Right atrium auricular region (tissue), 2 donors: ENCODE data around the gene ACLY. TPM values are rescaled to one million over a fixed set of nuclear protein-coding genes. Genes with fewer than 3 reads are reported as not detected.

ENCODE experiments used
- DNase-seq: peaks from one replicate; pipeline ENCODE4 v3.0.0-alpha.2; 2019; ENCODE audit warnings: low spot score
- H3K27ac ChIP-seq, 2 donors: fragments of 200-600 bp; sonication (generic); 1 replicate in 1 of 2; 2 replicates in 1 of 2; pipeline ENCODE4 v1.5.1; 2016 to 2019
- H3K27me3 ChIP-seq, 2 donors: fragments of 200-600 bp; sonication (generic); one replicate each; pipeline versions ENCODE4 v1.5.1 to v1.6.0; 2017 to 2019
- H3K36me3 ChIP-seq: fragments of 200-600 bp; sonication (generic); one replicate; pipeline ENCODE4 v1.5.1; 2016
- H3K4me1 ChIP-seq, 2 donors: fragments of 200-600 bp; sonication (generic); one replicate each; pipeline versions ENCODE4 v1.5.1 to v1.6.0; 2017 to 2019
- H3K4me3 ChIP-seq, 2 donors: fragments of 200-600 bp; sonication (generic); 1 replicate in 1 of 2; 2 replicates in 1 of 2; pipeline ENCODE4 v1.5.1; 2017 to 2019; ENCODE audit warnings: mild to moderate bottlenecking in 1 of 2, moderate library complexity in 1 of 2
- H3K9me3 ChIP-seq, 2 donors: fragments of 200-600 bp; sonication (generic); one replicate each; pipeline ENCODE4 v1.5.1; 2019
- CTCF ChIP-seq, 2 donors: fragments of 200-600 bp; sonication (generic); IDR thresholded peaks; one replicate each; pipeline ENCODE4 v1.5.1; 2019; ENCODE audit warnings: antibody characterized with exemption in 2 of 2
- total RNA-seq, 2 donors: library from RNA; depleted of rRNA; stranded (reverse); fragments of >200 nt; gene quantifications; one replicate each; pipeline ENCODE4 v1.1.0, GENCODE V29; 2016

ACLY gene
- total RNA-seq, 2 donors from 2014 or later: 31.7 to 42.2 TPM

DNA sequence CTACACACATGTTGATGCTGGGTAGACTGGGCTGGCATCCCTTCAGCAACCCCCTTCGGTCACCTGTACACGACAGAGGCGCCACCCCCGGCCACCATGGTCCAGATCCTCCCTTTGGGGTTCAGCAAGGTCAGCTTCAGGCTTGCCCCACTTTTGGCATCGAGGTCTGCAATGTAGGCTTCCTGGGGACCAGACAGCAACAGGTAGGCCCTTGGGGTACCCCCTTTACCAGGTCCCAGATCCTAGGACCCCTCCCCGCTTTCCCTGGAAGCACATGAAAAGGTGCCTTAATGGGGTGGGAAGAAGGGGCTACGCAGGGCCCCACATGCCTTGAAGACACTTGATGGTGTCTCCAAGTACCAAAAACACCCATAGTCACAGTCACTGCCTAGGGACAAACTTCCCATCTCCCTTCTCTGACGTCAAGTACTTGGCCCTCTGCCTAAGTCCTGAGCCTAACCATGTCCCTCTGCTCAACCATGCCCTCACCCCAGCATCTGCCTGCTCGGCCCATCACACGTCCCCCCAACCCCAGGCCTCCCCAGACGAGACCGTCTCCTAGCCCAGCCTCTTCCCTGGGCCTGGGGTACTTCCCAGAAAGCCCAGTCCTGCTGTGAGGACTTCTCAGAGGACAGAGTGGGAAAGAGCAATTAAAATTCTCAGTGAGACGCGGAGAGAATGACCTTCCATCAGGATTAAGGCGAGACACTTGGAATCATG, 12.1 kb downstream of the ACLY start:
- H3K4me3 ChIP-seq: no peak overlapping the region
- no peak for DNase-seq
- peaks cover 84% of the 10 kb centered on the region for H3K36me3 ChIP-seq
- H3K9me3 ChIP-seq: no peaks in the 10 kb centered on the region
- no peaks in the 10 kb centered on the region for H3K27me3 ChIP-seq
- H3K4me1 ChIP-seq: no peaks in the 10 kb centered on the region
- TF ChIP-seq CTCF (IDR thresholded peaks at IDR 0.05): no peak
- no peak overlapping the region for H3K27ac ChIP-seq

DNA sequence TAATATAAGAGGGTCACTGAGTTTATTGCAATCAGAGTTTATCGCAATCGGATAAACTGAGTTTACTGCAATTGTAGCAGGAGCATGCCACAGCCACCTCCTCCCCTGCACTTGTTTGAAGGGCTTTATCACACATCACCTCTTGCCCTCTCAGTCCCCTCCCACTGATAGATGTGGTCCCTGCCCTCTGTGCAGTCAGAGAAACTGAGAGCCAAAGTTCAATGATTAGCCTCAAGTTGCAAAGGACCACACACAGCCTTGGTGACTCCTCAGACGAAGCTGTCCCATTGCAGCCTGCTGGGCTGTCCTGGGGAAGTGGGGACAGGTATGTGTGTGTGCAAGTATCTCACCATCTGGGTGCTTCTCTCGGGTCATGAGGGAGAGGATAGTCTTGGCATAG, 13.6 kb downstream of the ACLY start:
- Histone ChIP-seq H3K27ac (no peak overlapping the region), H3K4me1 (no peaks in the 10 kb centered on the region), H3K36me3 (peaks cover 84% of the 10 kb centered on the region), H3K9me3 (no peaks in the 10 kb centered on the region), H3K4me3 (no peak overlapping the region), H3K27me3 (no peaks in the 10 kb centered on the region)
- TF ChIP-seq CTCF (IDR thresholded peaks at IDR 0.05): no peak
- no peak for DNase-seq

- no peak for TF ChIP-seq CTCF (IDR thresholded peaks at IDR 0.05)
- Histone ChIP-seq H3K4me3 (no peak overlapping the region), H3K27me3 (no peaks in the 10 kb centered on the region), H3K36me3 (peaks cover 84% of the 10 kb centered on the region), H3K9me3 (no peaks in the 10 kb centered on the region), H3K27ac (no peak overlapping the region), H3K4me1 (no peaks in the 10 kb centered on the region)
- DNase-seq: no peak
Observed at GRCh38 chr17:41904242-41904841, 14.4 kb downstream of the ACLY start.

- H3K4me1 ChIP-seq: no peaks in the 10 kb centered on the region
- no peak for DNase-seq
- no peak overlapping the region for H3K4me3 ChIP-seq
- no peak overlapping the region for H3K27ac ChIP-seq
- no peak for TF ChIP-seq CTCF (IDR thresholded peaks at IDR 0.05)
- H3K27me3 ChIP-seq: no peaks in the 10 kb centered on the region
- H3K9me3 ChIP-seq: no peaks in the 10 kb centered on the region
- peaks cover 83% of the 10 kb centered on the region for H3K36me3 ChIP-seq
Observed at GRCh38 chr17:41901646-41902045, 17.1 kb downstream of the ACLY start.

DNA sequence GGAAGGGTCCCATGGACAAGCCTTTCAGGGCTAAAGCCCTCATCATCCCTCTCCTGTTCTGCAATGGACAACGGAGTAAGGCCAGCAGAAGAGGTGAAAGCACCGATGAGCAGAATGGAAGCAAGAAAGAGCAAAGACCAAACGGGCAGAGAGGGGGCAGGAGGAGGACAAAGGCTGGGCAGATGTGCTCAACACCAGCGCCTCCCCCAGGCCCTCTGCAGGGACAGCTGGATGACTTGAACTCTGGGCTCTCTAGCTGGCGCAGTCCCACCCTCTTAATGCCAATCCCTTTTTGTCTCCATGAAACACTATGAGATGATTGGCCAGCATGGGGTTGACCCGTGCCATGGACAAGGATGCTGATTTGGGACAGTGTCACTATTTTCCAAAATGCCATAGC, 22.0 kb downstream of the ACLY start:
- DNase-seq: no peak
- Histone ChIP-seq H3K27ac (no peak overlapping the region), H3K9me3 (no peaks in the 10 kb centered on the region), H3K4me1 (peaks cover 0 to 10% of the 10 kb centered on the region in 2 donors), H3K36me3 (peaks cover 70% of the 10 kb centered on the region), H3K4me3 (no peak overlapping the region), H3K27me3 (no peaks in the 10 kb centered on the region)
- no peak for TF ChIP-seq CTCF (IDR thresholded peaks at IDR 0.05)
